Endothelial cell (in vitro differentiated cells): Measurements from ENCODE around the gene TMEM242. TPM values are rescaled to one million over a fixed set of nuclear protein-coding genes. Genes with fewer than 3 reads are reported as not detected.
"Not testable (repeated sequence)": the region's sequence is repeated elsewhere in the genome, so short reads cannot be mapped to it uniquely, and the experiment has no call there.

ENCODE experiments used
- DNase-seq: peaks from one replicate; pipeline ENCODE4 v3.0.0; 2021; ENCODE audit warnings: low spot score
- H3K27ac Mint-ChIP-seq: one replicate; pipeline ENCODE4 v1.8.0; 2021; ENCODE audit warnings: mixed read lengths, inconsistent platforms; ENCODE audit not compliant: unreplicated experiment
- H3K27me3 Mint-ChIP-seq: one replicate; pipeline ENCODE4 v1.8.0; 2021; ENCODE audit warnings: mild to moderate bottlenecking, moderate library complexity, mixed read lengths, inconsistent platforms; ENCODE audit not compliant: unreplicated experiment
- H3K36me3 Mint-ChIP-seq: one replicate; pipeline ENCODE4 v1.8.0; 2021; ENCODE audit warnings: mild to moderate bottlenecking, low read depth, mixed read lengths, inconsistent platforms; ENCODE audit not compliant: unreplicated experiment
- H3K4me1 Mint-ChIP-seq: one replicate; pipeline ENCODE4 v1.8.0; 2021; ENCODE audit warnings: mild to moderate bottlenecking, mixed read lengths, inconsistent platforms; ENCODE audit not compliant: unreplicated experiment
- H3K4me3 Mint-ChIP-seq: one replicate; pipeline ENCODE4 v1.8.0; 2021; ENCODE audit warnings: mild to moderate bottlenecking, mixed read lengths, inconsistent platforms; ENCODE audit not compliant: unreplicated experiment
- H3K9me3 Mint-ChIP-seq: one replicate; pipeline ENCODE4 v1.8.0; 2021; ENCODE audit warnings: mixed read lengths, inconsistent platforms; ENCODE audit not compliant: unreplicated experiment
- CTCF ChIP-seq: fragments of 200-600 bp; sonication (generic); IDR thresholded peaks from one replicate; pipeline ENCODE4 v1.5.0; 2021; ENCODE audit warnings: antibody characterized with exemption; ENCODE audit not compliant: unreplicated experiment
- total RNA-seq: library from RNA; stranded (reverse); fragmentation: NEBNext Ultra II Directional; extraction: Animal tissue kit (Norgen Biotek cat#: 25700); gene quantifications from one replicate; pipeline ENCODE4 v1.2.1, GENCODE V29; 2021; ENCODE audit not compliant: unreplicated experiment

The TMEM242 gene
- total RNA-seq, 1 donor from 2014 or later: 10.8 TPM

- DNase-seq: no peak
- no peaks in the 10 kb centered on the region for H3K4me1 Mint-ChIP-seq
- H3K27me3 Mint-ChIP-seq: peaks cover 3% of the 10 kb centered on the region
- H3K9me3 Mint-ChIP-seq: no peaks in the 10 kb centered on the region
- H3K27ac Mint-ChIP-seq: no peak overlapping the region
- TF ChIP-seq CTCF: no peak
- no peak overlapping the region for H3K4me3 Mint-ChIP-seq
- H3K36me3 Mint-ChIP-seq: no peaks in the 10 kb centered on the region
These were observed 20.4 kb upstream of the TMEM242 start for GRCh38 chr6:157343732-157344131.

- Mint-ChIP-seq H3K27me3 (peaks cover 2% of the 10 kb centered on the region), H3K27ac (no peak overlapping the region)
- no peak for DNase-seq
These were observed 16.1 kb upstream of the TMEM242 start for GRCh38 chr6:157339432-157339831.

GRCh38 chr6:157337751-157338150 is 14.4 kb upstream of the TMEM242 start:
- no peak for DNase-seq
- no peaks in the 10 kb centered on the region for H3K36me3 Mint-ChIP-seq

More at GRCh38 chr6:157339432-157339831, 16.1 kb upstream of the TMEM242 start:
- Mint-ChIP-seq H3K4me1 (no peaks in the 10 kb centered on the region), H3K9me3 (no peaks in the 10 kb centered on the region), H3K36me3 (no peaks in the 10 kb centered on the region), H3K4me3 (no peak overlapping the region)
- TF ChIP-seq CTCF: no peak

GRCh38 chr6:157337276-157337675 is 14.0 kb upstream of the TMEM242 start:
- H3K27me3 Mint-ChIP-seq, H3K27ac Mint-ChIP-seq, H3K9me3 Mint-ChIP-seq, DNase-seq, H3K36me3 Mint-ChIP-seq, H3K4me1 Mint-ChIP-seq, H3K4me3 Mint-ChIP-seq: not testable (repeated sequence)

More at GRCh38 chr6:157337751-157338150, 14.4 kb upstream of the TMEM242 start:
- H3K27me3 Mint-ChIP-seq: no peaks in the 10 kb centered on the region
- no peak for TF ChIP-seq CTCF
- no peaks in the 10 kb centered on the region for H3K4me1 Mint-ChIP-seq
- no peak overlapping the region for H3K4me3 Mint-ChIP-seq
- H3K9me3 Mint-ChIP-seq: no peaks in the 10 kb centered on the region
- H3K27ac Mint-ChIP-seq: no peak overlapping the region

- no peak overlapping the region for H3K27ac Mint-ChIP-seq
- no peak overlapping the region for H3K4me3 Mint-ChIP-seq
These were observed 12.5 kb upstream of the TMEM242 start for GRCh38 chr6:157335829-157336228.

More at GRCh38 chr6:157335829-157336228, 12.5 kb upstream of the TMEM242 start:
- no peaks in the 10 kb centered on the region for H3K36me3 Mint-ChIP-seq
- no peaks in the 10 kb centered on the region for H3K9me3 Mint-ChIP-seq
- no peaks in the 10 kb centered on the region for H3K27me3 Mint-ChIP-seq
- DNase-seq: no peak
- H3K4me1 Mint-ChIP-seq: no peaks in the 10 kb centered on the region
- no peak for TF ChIP-seq CTCF
